Lower leg skin (tissue), 3 donors: ENCODE measurements around the gene DTNB.
"Not testable (repeated sequence)": the region's sequence is repeated elsewhere in the genome, so short reads cannot be mapped to it uniquely, and the experiment has no call there.

Experiments
- POLR2A ChIP-seq, 2 donors: fragments of 450-650 bp; IDR thresholded peaks; one replicate each; pipeline ENCODE4 v1.6.1; 2016 to 2017; ENCODE audit warnings: antibody characterized with exemption in 2 of 2, mild to moderate bottlenecking in 1 of 2, moderate library complexity in 1 of 2
- TF ChIP-seq, protein P1 (sequence below), 3 donors: fragments of 450-650 bp; IDR thresholded peaks; one replicate each; pipeline ENCODE4 v1.5.1; 2016; ENCODE audit warnings: antibody characterized with exemption in 3 of 3, mild to moderate bottlenecking in 3 of 3, moderate library complexity in 2 of 3

DNA sequence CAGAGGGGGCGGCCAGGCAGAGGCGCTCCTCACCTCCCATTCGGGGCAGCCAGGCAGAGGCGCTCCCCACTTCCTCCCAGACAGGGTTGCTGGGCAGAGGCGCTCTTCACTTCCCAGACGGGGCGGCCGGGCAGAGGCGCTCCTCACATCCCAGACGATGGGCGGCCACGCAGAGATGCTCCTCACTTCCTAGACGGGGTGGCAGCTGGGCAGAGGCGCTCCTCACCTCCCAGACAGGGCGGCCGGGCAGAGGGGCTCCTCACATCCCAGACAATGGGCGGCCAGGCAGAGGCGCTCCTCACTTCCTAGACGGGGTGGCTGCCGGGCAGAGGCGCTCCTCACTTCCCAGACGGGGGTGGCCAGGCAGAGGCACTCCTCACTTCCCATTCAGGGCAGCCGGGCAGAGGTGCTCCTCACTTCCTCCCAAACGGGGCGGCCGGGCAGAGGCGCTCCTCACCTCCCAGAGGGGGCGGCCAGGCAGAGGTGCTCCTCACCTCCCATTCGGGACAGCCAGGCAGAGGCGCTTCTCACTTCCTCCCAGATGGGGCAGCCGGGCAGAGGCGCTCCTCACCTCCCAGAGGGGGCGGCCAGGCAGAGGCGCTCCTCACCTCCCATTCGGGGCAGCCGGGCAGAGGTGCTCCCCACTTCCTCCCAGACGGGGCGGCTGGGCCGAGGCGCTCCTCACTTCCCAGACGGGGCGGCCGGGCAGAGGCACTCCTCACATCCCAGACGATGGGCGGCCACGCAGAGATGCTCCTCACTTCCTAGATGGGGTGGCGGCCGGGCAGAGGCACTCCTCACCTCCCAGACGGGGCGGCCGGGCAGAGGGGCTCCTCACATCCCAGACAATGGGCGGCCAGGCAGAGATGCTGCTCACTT lies 137.7 kb downstream of the DTNB start:
- TF ChIP-seq POLR2A (IDR thresholded peaks at IDR 0.05) = not testable (repeated sequence)
- TF ChIP-seq, protein P1, sequence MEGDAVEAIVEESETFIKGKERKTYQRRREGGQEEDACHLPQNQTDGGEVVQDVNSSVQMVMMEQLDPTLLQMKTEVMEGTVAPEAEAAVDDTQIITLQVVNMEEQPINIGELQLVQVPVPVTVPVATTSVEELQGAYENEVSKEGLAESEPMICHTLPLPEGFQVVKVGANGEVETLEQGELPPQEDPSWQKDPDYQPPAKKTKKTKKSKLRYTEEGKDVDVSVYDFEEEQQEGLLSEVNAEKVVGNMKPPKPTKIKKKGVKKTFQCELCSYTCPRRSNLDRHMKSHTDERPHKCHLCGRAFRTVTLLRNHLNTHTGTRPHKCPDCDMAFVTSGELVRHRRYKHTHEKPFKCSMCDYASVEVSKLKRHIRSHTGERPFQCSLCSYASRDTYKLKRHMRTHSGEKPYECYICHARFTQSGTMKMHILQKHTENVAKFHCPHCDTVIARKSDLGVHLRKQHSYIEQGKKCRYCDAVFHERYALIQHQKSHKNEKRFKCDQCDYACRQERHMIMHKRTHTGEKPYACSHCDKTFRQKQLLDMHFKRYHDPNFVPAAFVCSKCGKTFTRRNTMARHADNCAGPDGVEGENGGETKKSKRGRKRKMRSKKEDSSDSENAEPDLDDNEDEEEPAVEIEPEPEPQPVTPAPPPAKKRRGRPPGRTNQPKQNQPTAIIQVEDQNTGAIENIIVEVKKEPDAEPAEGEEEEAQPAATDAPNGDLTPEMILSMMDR (IDR thresholded peaks at IDR 0.05) = not testable (repeated sequence)
